GM23338 (cell line): Measurements from ENCODE around the gene SH2D3C. TPM values are rescaled to one million over a fixed set of nuclear protein-coding genes. Genes with fewer than 3 reads are reported as not detected.
A peak's percentile ranks its signal among the peaks of the same experiment; 100 is the strongest.

Source experiments
- ATAC-seq: fragments of 200-7000 bp; cut with Tn5 transposase; 3 replicates; pipeline ENCODE4 v1.9.1; 2020
- DNase-seq: peaks from one replicate; pipeline ENCODE4 v3.0.0-alpha.2; 2015; ENCODE audit warnings: low spot score
- H2AFZ ChIP-seq: fragments of 200-600 bp; sonication (generic); 2 replicates; pipeline ENCODE4 v1.8.0; 2016; ENCODE audit warnings: antibody characterized with exemption, mild to moderate bottlenecking, moderate library complexity
- H3F3A ChIP-seq: fragments of 200-600 bp; sonication (generic); replicated peaks from 2 replicates; pipeline ENCODE4 v1.8.0; 2017; ENCODE audit warnings: antibody characterized with exemption, mixed run types, low read depth
- H3K27ac ChIP-seq: fragments of 200-600 bp; sonication (generic); 2 replicates; pipeline ENCODE4 v1.6.1; 2016; ENCODE audit warnings: low read depth
- H3K27me3 ChIP-seq: fragments of 200-600 bp; sonication (generic); 2 replicates; pipeline ENCODE4 v1.8.0; 2016; ENCODE audit warnings: mild to moderate bottlenecking, mixed run types, moderate library complexity; ENCODE audit not compliant: insufficient read depth
- H3K36me3 ChIP-seq: fragments of 200-600 bp; sonication (generic); 2 replicates; pipeline ENCODE4 v1.8.0; 2016; ENCODE audit warnings: mild to moderate bottlenecking; ENCODE audit not compliant: insufficient read depth
- H3K4me1 ChIP-seq: fragments of 200-600 bp; sonication (generic); 2 replicates; pipeline ENCODE4 v1.8.0; 2016; ENCODE audit warnings: mild to moderate bottlenecking, moderate library complexity; ENCODE audit not compliant: insufficient read depth
- H3K4me2 ChIP-seq: fragments of 200-600 bp; sonication (generic); 2 replicates; pipeline ENCODE4 v1.7.1; 2017; ENCODE audit warnings: mixed run types
- H3K4me3 ChIP-seq: fragments of 200-600 bp; sonication (generic); 2 replicates; pipeline ENCODE4 v1.6.1; 2016; ENCODE audit warnings: mixed run types
- H3K79me2 ChIP-seq: fragments of 200-600 bp; sonication (generic); replicated peaks from 2 replicates; pipeline ENCODE4 v1.8.0; 2017; ENCODE audit warnings: mild to moderate bottlenecking; ENCODE audit not compliant: insufficient read depth
- H3K9me2 ChIP-seq: fragments of 200-600 bp; sonication (generic); 2 replicates; pipeline ENCODE4 v1.8.0; 2017; ENCODE audit not compliant: insufficient read depth
- H4K20me1 ChIP-seq: fragments of 200-600 bp; sonication (generic); replicated peaks from 2 replicates; pipeline ENCODE4 v1.8.0; 2017; ENCODE audit warnings: mild to moderate bottlenecking; ENCODE audit not compliant: insufficient read depth
- H3K27ac Mint-ChIP-seq: 2 replicates; pipeline ENCODE4 v1.8.0; 2020; ENCODE audit warnings: inconsistent platforms, mild to moderate bottlenecking, moderate library complexity, mixed read lengths
- H3K27me3 Mint-ChIP-seq: 3 replicates; pipeline ENCODE4 v1.8.0; 2022; ENCODE audit warnings: low read depth, mild to moderate bottlenecking, moderate library complexity, mixed read lengths, inconsistent platforms; ENCODE audit not compliant: insufficient read depth, poor library complexity
- H3K36me3 Mint-ChIP-seq: 3 replicates; pipeline ENCODE4 v1.8.0; 2021; ENCODE audit warnings: low read depth, mild to moderate bottlenecking, inconsistent platforms, moderate library complexity, mixed read lengths
- H3K4me1 Mint-ChIP-seq: 3 replicates; pipeline ENCODE4 v1.8.0; 2020; ENCODE audit warnings: mild to moderate bottlenecking, inconsistent platforms, mixed read lengths
- H3K4me3 Mint-ChIP-seq: 3 replicates; pipeline ENCODE4 v1.8.0; 2021; ENCODE audit warnings: moderate library complexity, mild to moderate bottlenecking, inconsistent platforms, mixed read lengths
- H3K9me3 Mint-ChIP-seq: 3 replicates; pipeline ENCODE4 v1.8.0; 2020; ENCODE audit warnings: moderate library complexity, mild to moderate bottlenecking, inconsistent platforms, mixed read lengths
- CREB1 ChIP-seq: fragments of 250-450 bp; sonication (Bioruptor Pico); IDR thresholded peaks from 2 replicates; pipeline ENCODE4 v1.5.0; 2020; ENCODE audit warnings: low read depth, mild to moderate bottlenecking, moderate library complexity
- JUNB ChIP-seq: IDR thresholded peaks from one replicate; pipeline ENCODE4 v1.6.1; 2016; ENCODE audit warnings: antibody characterized with exemption; ENCODE audit not compliant: unreplicated experiment
- REST ChIP-seq: IDR thresholded peaks from one replicate; pipeline ENCODE4 v1.6.1; 2018; ENCODE audit warnings: antibody characterized with exemption; ENCODE audit not compliant: unreplicated experiment
- STAT1 ChIP-seq: IDR thresholded peaks from one replicate; pipeline ENCODE4 v1.6.1; 2016; ENCODE audit warnings: antibody characterized with exemption; ENCODE audit not compliant: unreplicated experiment
- ZNF114 ChIP-seq: fragments of 250-450 bp; sonication (Bioruptor Pico); IDR thresholded peaks from 2 replicates; pipeline ENCODE4 v1.5.0; 2020; ENCODE audit warnings: mild to moderate bottlenecking, moderate library complexity
- polyA plus RNA-seq: library from polyadenylated mRNA; unstranded; fragments of >200 nt; fragmentation: Nextera tagmentation; extraction: Ambion mirVana; gene quantifications from 2 replicates; pipeline ENCODE4 v1.2.1, GENCODE V29; 2016
- total RNA-seq: library from RNA; depleted of rRNA; stranded (reverse); fragments of >200 nt; shearing (Covaris generic); gene quantifications from 2 replicates; pipeline ENCODE4 v1.2.3, GENCODE V29; 2014

The SH2D3C gene
- total and polyA plus RNA-seq, 2 experiments from 2014 or later: 4.2 to 4.5 TPM

- peaks cover 8% of the 10 kb centered on the region for H3K36me3 ChIP-seq
- peaks cover 22% of the 10 kb centered on the region for H3K27me3 Mint-ChIP-seq
- no peak overlapping the region for H2AFZ ChIP-seq
- H3K4me1 ChIP-seq: no peaks in the 10 kb centered on the region; the same call in 1 of the 2 replicates
- DNase-seq (no peak), ATAC-seq (no peak)
- H3F3A ChIP-seq: peaks cover 12% of the 10 kb centered on the region
- no peaks in the 10 kb centered on the region for H3K79me2 ChIP-seq
- H4K20me1 ChIP-seq: peaks cover 7% of the 10 kb centered on the region; the same call in 1 of the 2 replicates
- H3K4me2 ChIP-seq: no peak overlapping the region
- H3K9me3 Mint-ChIP-seq: no peaks in the 10 kb centered on the region
- H3K4me1 Mint-ChIP-seq: no peaks in the 10 kb centered on the region
- H3K4me3 Mint-ChIP-seq: no peak overlapping the region
- no peaks in the 10 kb centered on the region for H3K9me2 ChIP-seq
- no peaks in the 10 kb centered on the region for H3K27me3 ChIP-seq
- H3K36me3 Mint-ChIP-seq: peaks cover 40% of the 10 kb centered on the region; the same call in 2 of the 3 replicates
- no peak overlapping the region for H3K4me3 ChIP-seq
- no peak overlapping the region for H3K27ac ChIP-seq
- TF ChIP-seq REST (no peak), STAT1 (no peak)
- no peak overlapping the region for H3K27ac Mint-ChIP-seq
These were observed 34.6 kb upstream of the SH2D3C start for GRCh38 chr9:127812936-127813675.

- ATAC-seq: no peak
- Mint-ChIP-seq H3K9me3 (no peaks in the 10 kb centered on the region), H3K27ac (no peak overlapping the region), H3K4me3 (no peak overlapping the region), H3K4me1 (no peaks in the 10 kb centered on the region), H3K27me3 (peaks cover 17% of the 10 kb centered on the region), H3K36me3 (peaks cover 46% of the 10 kb centered on the region)
- Histone ChIP-seq H3K79me2 (no peaks in the 10 kb centered on the region), H3K9me2 (no peaks in the 10 kb centered on the region), H3K4me3 (no peak overlapping the region), H3K36me3 (peaks cover 8% of the 10 kb centered on the region), H3K27me3 (no peaks in the 10 kb centered on the region), H4K20me1 (peaks cover 7% of the 10 kb centered on the region; the same call in 1 of the 2 replicates), H3F3A (peaks cover 15% of the 10 kb centered on the region), H3K4me1 (no peaks in the 10 kb centered on the region; the same call in 1 of the 2 replicates), H3K27ac (no peak overlapping the region), H3K4me2 (no peak overlapping the region), H2AFZ (no peak overlapping the region)
- no peak for TF ChIP-seq ZNF114 (CRISPR knock-in tag)
- DNase-seq: no peak
These were observed 33.5 kb upstream of the SH2D3C start for GRCh38 chr9:127812011-127812410.

GRCh38 chr9:127810378-127811187 lies 32.1 kb upstream of the SH2D3C start:
- ATAC-seq: no peak
- DNase-seq: no peak
- Histone ChIP-seq H3K27me3 (no peaks in the 10 kb centered on the region), H4K20me1 (peaks cover 15% of the 10 kb centered on the region), H2AFZ (no peak overlapping the region), H3K4me2 (no peak overlapping the region), H3K27ac (no peak overlapping the region), H3K4me3 (no peak overlapping the region), H3K79me2 (no peaks in the 10 kb centered on the region), H3K36me3 (peaks cover 8% of the 10 kb centered on the region), H3F3A (peaks cover 22% of the 10 kb centered on the region), H3K9me2 (no peaks in the 10 kb centered on the region), H3K4me1 (no peaks in the 10 kb centered on the region; the same call in 1 of the 2 replicates)
- H3K4me1 Mint-ChIP-seq: peaks cover 3% of the 10 kb centered on the region; the same call in 2 of the 3 replicates
- peaks cover 19% of the 10 kb centered on the region for H3K27me3 Mint-ChIP-seq
- peaks cover 53% of the 10 kb centered on the region for H3K36me3 Mint-ChIP-seq
- peak overlapping the region; percentile 45; the same call in 2 of the 3 replicates for H3K4me3 Mint-ChIP-seq
- no peaks in the 10 kb centered on the region for H3K9me3 Mint-ChIP-seq
- no peak overlapping the region for H3K27ac Mint-ChIP-seq
- no peak for TF ChIP-seq ZNF114 (CRISPR knock-in tag)
- TF ChIP-seq STAT1: no peak
- TF ChIP-seq CREB1 (CRISPR knock-in tag): no peak
- no peak for TF ChIP-seq JUNB
